ENCODE data around the gene FRMD1.

- TF ChIP-seq CTCF (IDR thresholded peaks at IDR 0.05) (no peak), POLR2A (IDR thresholded peaks at IDR 0.05) (no peak), POLR2AphosphoS5 (IDR thresholded peaks at IDR 0.05) (no peak)
Observed at GRCh38 chr6:168005796-168006195, 73.2 kb downstream of the FRMD1 start.
